Heart left ventricle (tissue), 16 donors: ENCODE measurements around the gene LCE7A. TPM values are rescaled to one million over a fixed set of nuclear protein-coding genes. Genes with fewer than 3 reads are reported as not detected.

Experiments
- ATAC-seq, 4 donors: fragments of 200-7000 bp; cut with Tn5 transposase; one replicate each; pipeline ENCODE4 v1.9.1; 2020 to 2022; ENCODE audit warnings: moderate library complexity in 4 of 4, mild to moderate bottlenecking in 3 of 4, moderate number of reproducible peaks in 1 of 4
- DNase-seq, 5 donors: peaks; one replicate each; pipeline ENCODE4 v3.0.0-alpha.2; 2020
- H3K27ac ChIP-seq, 12 donors: fragments of 200-600 bp; sonication (generic) in 4 of 12; one replicate each; pipeline versions ENCODE4 v1.5.0 to v1.8.0; 2016 to 2022; ENCODE audit warnings: mild to moderate bottlenecking in 2 of 12
- H3K27me3 ChIP-seq, 9 donors: fragments of 200-600 bp; sonication (generic) in 2 of 9; one replicate each; pipeline versions ENCODE4 v1.5.1 to v1.8.0; 2016 to 2022; ENCODE audit warnings: mild to moderate bottlenecking in 3 of 9
- H3K36me3 ChIP-seq, 9 donors: fragments of 200-600 bp; sonication (generic) in 2 of 9; one replicate each; pipeline versions ENCODE4 v1.5.0 to v1.8.0; 2018 to 2022; ENCODE audit warnings: mild to moderate bottlenecking in 2 of 9
- H3K4me1 ChIP-seq, 12 donors: fragments of 200-600 bp; sonication (generic) in 4 of 12; one replicate each; pipeline versions ENCODE4 v1.5.0 to v1.8.0; 2016 to 2022; ENCODE audit warnings: mild to moderate bottlenecking in 3 of 12
- H3K4me3 ChIP-seq, 12 donors: fragments of 200-600 bp; sonication (generic) in 4 of 12; one replicate each; pipeline versions ENCODE4 v1.5.0 to v1.8.0; 2017 to 2022; ENCODE audit warnings: mild to moderate bottlenecking in 9 of 12, moderate library complexity in 4 of 12
- H3K9me3 ChIP-seq, 12 donors: fragments of 200-600 bp; sonication (generic) in 4 of 12; one replicate each; pipeline versions ENCODE4 v1.5.0 to v1.8.0; 2016 to 2022; ENCODE audit warnings: mild to moderate bottlenecking in 1 of 12
- CTCF ChIP-seq, 12 donors: fragments of 200-600 bp; sonication (generic) in 4 of 12; IDR thresholded peaks; one replicate each; pipeline versions ENCODE4 v1.5.0 to v1.8.0; 2018 to 2022; ENCODE audit warnings: antibody characterized with exemption in 12 of 12, mild to moderate bottlenecking in 5 of 12
- POLR2A ChIP-seq, 2 donors: fragments of 450-650 bp; IDR thresholded peaks; one replicate each; pipeline ENCODE4 v1.6.1; 2017; ENCODE audit warnings: antibody characterized with exemption in 2 of 2, mild to moderate bottlenecking in 2 of 2, moderate library complexity in 2 of 2
- WGBS, 4 donors: extraction: QIAGEN DNeasy Blood & Tissue Kit in 2 of 4; methylation state at CpG; one replicate each; pipeline versions ENCODE4 v1.1.5 to v1.1.7; 2013 to 2018; 5-methylcytosine and 5-hydroxymethylcytosine counted together
- intact Hi-C, 10 donors: fragments of 100-400 bp; cut with DNase I; formaldehyde crosslinking; loops; one replicate each; pipeline versions ENCODE4 v1.11.1 to v1.14.2; 2022
- polyA plus RNA-seq, 2 donors: library from polyadenylated mRNA; stranded (reverse); fragments of 200-250 nt; gene quantifications; one replicate each; pipeline ENCODE4 v1.2.3, GENCODE V29; 2013
- total RNA-seq, 9 donors: library from RNA; depleted of rRNA in 2 of 9; stranded (reverse); fragments of >200 nt in 2 of 9; fragmentation: NEBNext Ultra II Directional in 3 of 9; extraction: Animal tissue kit (Norgen Biotek cat#: 25700) in 3 of 9; gene quantifications; one replicate each; pipeline versions ENCODE4 v1.1.0 to v1.2.4, GENCODE V29; 2016 to 2023
- donor health status: ischemic (EF 13 %, LVEDD 7.1; RV severe dilation, severe dysfunction).
- donor health status: healthy with polysubstance abuse.
- donor health status: DM: no; HTN: yes; CAD: no.
- donor health status: DM: no; HTN: no; CAD: no.
- donor health status: ischemic (EF 25% LVEDD 6.9; RV normal size, moderate dysfunction).
- donor health status: ischemic (EF 25% LVEDD 5.7; RV mildly dilated, moderate dysfunction).
- donor health status: healthy.
- donor health status: DM: yes; HTN: yes; CAD: no.
- donor health status: ischemic (EF 35%, LVEDD 5.7; RV mildly dilated, moderate dysfunction).
- donor health status: nonischemic (EF 11% LVEDD 7.7; RV severe dilation, severe dysfunction).
- donor health status: DM: yes; HTN: yes; CAD: no.
- donor health status: PGD.
- donor health status: ischemic (EF 29% LVEDD 5.4; RV normal size, mild dysfunction).
- donor health status: nonischemic (EF 23%, LVEDD 6.1; RV moderate dilation, normal function).

Gene LCE7A
- total and polyA plus RNA-seq, 11 donors = not detected

DNA sequence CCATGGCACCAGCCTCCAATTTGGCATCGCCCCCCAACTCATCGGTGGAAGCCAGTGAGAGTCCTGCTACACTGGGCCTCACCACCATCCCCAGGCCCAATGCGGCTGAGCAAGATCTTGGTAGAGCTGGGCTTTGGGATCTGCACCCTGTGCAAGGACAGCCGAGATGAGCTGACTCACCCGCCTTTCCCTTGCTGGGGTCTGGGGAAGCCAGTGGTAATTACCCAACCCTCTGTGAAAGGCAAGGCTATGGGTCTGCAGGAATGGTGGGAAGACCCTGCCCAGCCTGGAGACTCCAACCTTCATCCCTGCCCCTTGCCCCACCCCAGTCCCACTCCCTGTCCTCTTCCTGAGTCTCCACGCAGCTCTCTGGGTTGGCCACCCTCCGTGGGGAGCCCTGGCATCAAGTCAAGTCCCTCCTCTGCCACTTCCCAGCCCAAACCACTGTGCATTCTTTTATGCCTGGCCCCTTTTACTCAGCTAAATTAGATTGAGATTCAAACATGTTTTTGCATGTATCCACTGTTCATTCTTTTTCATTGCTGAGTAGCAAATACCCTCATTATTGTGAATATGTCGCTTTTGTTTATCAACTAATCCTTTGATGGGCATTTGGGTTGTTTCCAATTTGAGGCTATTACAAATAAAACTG, 27.1 kb downstream of the LCE7A start:
- ATAC-seq (no peak), DNase-seq (no peak)
- Histone ChIP-seq H3K27ac (no peak overlapping the region), H3K4me3 (no peak overlapping the region), H3K36me3 (no peaks in the 10 kb centered on the region), H3K27me3 (no peaks in the 10 kb centered on the region), H3K9me3 (no peaks in the 10 kb centered on the region), H3K4me1 (no peaks in the 10 kb centered on the region)
- intact Hi-C loops = no loop called here
- 47 to 71% (median 69%) methylated on average over 5 to 8 of the region's 8 CpGs for WGBS, 4 donors
- TF ChIP-seq CTCF (IDR thresholded peaks at IDR 0.05) (no peak), POLR2A (IDR thresholded peaks at IDR 0.05) (no peak)

GRCh38 chr1:152888126-152888525, 28.3 kb downstream of the LCE7A start:
- H3K9me3 ChIP-seq = no peaks in the 10 kb centered on the region
- H3K4me3 ChIP-seq = no peak overlapping the region
- ATAC-seq (no peak), DNase-seq (no peak)
- H3K27me3 ChIP-seq = no peaks in the 10 kb centered on the region
- H3K36me3 ChIP-seq = no peaks in the 10 kb centered on the region
- 94 to 98% (median 96%) methylated on average over 1 of the region's 1 CpG for WGBS, 4 donors
- TF ChIP-seq CTCF (IDR thresholded peaks at IDR 0.05) = no peak
- no peak for TF ChIP-seq POLR2A (IDR thresholded peaks at IDR 0.05)
- H3K27ac ChIP-seq = no peak overlapping the region
- intact Hi-C loops = no loop called here
- H3K4me1 ChIP-seq = no peaks in the 10 kb centered on the region

- Histone ChIP-seq H3K27me3 (peaks cover 0 to 17% (median 0%) of the 10 kb centered on the region in 9 donors), H3K4me1 (no peaks in the 10 kb centered on the region), H3K36me3 (no peaks in the 10 kb centered on the region), H3K9me3 (no peaks in the 10 kb centered on the region), H3K27ac (no peak overlapping the region), H3K4me3 (no peak overlapping the region)
- DNase-seq = no peak
- TF ChIP-seq POLR2A (IDR thresholded peaks at IDR 0.05) = no peak
- no peak for TF ChIP-seq CTCF (IDR thresholded peaks at IDR 0.05)
- intact Hi-C loops = no loop called here
- WGBS, 4 donors = 78 to 82% (median 80%) methylated on average over 4 of the region's 4 CpGs
- ATAC-seq = no peak
Observed at GRCh38 chr1:152899027-152899426, 39.2 kb downstream of the LCE7A start.

- Histone ChIP-seq H3K9me3 (no peaks in the 10 kb centered on the region), H3K27me3 (peaks cover 0 to 20% (median 0%) of the 10 kb centered on the region in 9 donors), H3K27ac (no peak overlapping the region), H3K4me3 (no peak overlapping the region), H3K4me1 (no peaks in the 10 kb centered on the region), H3K36me3 (no peaks in the 10 kb centered on the region)
- no peak for TF ChIP-seq CTCF (IDR thresholded peaks at IDR 0.05)
- no peak for TF ChIP-seq POLR2A (IDR thresholded peaks at IDR 0.05)
- WGBS, 4 donors = 60 to 68% (median 62%) methylated on average over 2 of the region's 2 CpGs
- DNase-seq (no peak), ATAC-seq (no peak)
- intact Hi-C loops = no loop called here
Observed at GRCh38 chr1:152899883-152900282, 40.1 kb downstream of the LCE7A start.
